GM18507 (cell line): Measurements from ENCODE around the gene BDKRB1.

Source experiments
- DNase-seq: peaks from one replicate; pipeline ENCODE4 v3.0.0; 2011; ENCODE audit warnings: low read depth; ENCODE audit not compliant: insufficient read length; ENCODE audit errors: extremely low spot score
- FAIRE-seq: peaks from 2 replicates; lab custom pipeline; 2011; peaks lifted over from hg19 to GRCh38; lab: Jason Lieb, UNC

BDKRB1 gene

GRCh38 chr14:96309896-96310330 is 53.9 kb downstream of the BDKRB1 start:
- FAIRE-seq = no peak
- DNase-seq = no peak

DNA sequence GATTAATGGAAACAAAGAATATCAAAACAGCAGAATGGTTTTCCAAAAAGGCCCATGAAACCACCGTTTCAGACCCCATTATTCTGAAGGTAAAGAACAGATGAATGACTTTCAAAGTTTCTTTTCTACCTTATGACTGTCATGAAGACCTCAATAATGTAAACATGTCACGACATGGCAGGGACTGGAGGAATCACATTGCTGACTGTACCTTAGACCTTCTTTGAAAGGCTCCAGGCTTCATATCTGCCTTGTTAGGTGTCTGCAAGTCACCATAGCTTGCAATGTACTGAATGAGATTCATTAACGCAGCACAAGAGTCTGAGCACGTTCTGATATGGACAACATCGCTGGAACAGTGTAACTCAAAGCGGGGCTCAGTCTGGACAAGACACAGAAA is 54.9 kb downstream of the BDKRB1 start:
- DNase-seq = no peak

More for the DNA sequence above, 54.9 kb downstream of the BDKRB1 start:
- FAIRE-seq = no peak
